Measurements from ENCODE around the gene ASPM.
"Not testable (repeated sequence)": the region's sequence is repeated elsewhere in the genome, so short reads cannot be mapped to it uniquely, and the experiment has no call there.

The ASPM gene

DNA sequence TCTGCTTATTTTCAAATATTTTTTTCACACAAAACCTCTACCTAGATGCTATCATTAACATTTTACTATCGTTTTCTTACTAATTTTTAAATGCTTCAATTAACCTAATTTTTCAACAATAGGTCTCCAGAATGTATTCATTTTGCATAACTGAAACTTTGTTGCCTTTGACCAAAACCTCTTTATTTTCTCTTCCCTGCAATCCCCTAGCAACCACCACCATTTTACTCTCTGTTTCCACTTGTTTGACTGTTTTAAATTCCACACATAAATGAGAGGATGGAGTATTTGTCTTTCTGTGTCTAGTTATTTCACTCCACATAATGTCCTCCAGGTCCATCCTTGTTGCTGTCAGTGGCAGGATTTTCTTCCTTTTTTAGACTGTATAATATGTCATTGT, 69.9 kb downstream of the ASPM start:
- no peak for DNase-seq (ENCODE audit: low read depth, low spot score)

DNA sequence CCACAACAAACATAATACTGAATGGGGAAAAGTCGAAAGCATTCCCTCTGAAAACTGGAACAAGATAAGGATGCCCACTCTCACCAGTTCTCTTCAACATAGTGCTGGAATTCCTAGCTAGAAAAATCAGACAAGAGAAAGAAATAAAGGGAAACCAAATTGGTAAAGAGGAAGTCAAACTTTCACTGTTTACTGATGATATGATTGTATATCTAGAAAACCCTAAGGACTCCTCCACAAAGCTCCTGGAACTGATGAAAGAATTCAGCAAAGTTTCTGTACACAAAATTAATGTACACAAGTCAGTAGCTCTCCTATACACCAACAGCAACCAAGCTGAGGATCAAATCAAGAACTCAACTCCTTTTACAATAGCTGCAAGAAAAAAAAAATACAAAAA, 72.5 kb downstream of the ASPM start:
- DNase-seq (ENCODE audit: low read depth, low spot score): no peak

DNA sequence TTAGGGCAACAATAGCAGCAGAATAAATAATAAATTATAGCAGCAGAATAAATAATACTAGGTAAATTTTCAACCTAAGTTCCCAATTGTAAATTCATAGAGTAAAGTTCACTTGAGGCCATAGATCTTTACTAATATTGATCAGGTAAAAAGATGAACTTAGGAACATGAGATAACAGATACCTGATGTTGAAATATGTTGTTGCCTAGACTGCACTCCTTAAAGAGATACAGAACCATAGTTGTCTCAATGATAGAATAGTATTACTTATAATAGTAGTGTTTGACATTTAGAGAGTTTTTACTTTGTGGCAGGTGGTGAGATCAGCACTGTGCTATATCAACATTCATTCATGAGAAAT, 79.0 kb downstream of the ASPM start:
- DNase-seq (ENCODE audit: low read depth, low spot score): no peak

DNA sequence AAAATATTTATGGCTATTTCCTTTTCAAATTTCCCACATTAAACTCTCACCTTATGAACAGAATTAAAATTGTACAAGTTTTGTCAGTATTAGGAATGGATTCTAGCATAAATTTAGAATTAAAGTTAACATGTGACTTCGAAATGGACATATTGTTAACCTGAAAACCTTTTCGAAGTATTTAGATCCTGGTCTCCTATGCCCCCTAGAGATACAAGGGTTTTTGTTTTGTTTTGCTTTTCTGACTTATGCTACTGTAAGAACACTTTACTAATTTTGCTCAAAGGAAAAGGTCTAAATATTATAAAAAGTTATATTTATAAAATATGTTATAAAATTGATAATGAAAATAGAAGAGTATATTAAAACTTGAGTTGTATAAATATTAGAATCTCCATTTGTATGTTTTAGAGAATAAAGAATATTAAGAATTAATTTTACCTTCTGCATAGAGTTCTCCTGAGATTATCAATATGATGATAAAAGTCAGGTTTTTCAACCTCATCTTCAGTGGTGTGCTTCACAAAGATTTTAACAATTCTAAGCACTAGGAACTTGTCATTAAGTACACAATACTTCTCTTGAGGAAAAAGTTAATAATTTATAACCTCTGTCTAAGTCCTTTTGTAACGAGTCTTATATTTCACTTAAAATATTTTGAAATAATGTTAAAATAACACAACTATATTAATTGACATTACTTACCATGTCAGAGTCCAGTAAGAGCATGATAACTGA, 79.6 kb downstream of the ASPM start, which contains the start of gene F13B:
Gene F13B, minus strand, starts transcription at position 542 of the 738 bp plus-strand sequence. Its CDS starts 37 bp downstream, at position 505.
- no peak for DNase-seq (ENCODE audit: low read depth, low spot score)

DNA sequence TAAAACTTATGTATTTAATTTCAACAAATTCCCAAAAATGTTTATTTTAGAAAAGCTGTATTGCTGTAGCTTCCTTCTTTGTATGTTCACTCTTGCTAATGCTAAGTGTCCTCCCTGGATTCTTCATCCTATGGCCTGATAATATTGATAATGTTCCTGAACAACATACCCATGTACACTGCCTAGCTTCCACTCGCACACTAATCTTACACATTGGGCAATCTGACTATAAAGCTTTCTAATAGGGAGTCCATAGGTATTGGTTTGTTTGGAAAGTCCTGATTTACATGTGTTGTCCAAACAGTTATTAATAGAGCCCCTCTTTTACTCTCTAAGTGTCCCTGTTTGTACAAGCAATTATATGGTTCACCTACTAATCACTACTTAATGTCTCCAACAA, 80.2 kb downstream of the ASPM start:
- DNase-seq (ENCODE audit: low read depth, low spot score): no peak

DNA sequence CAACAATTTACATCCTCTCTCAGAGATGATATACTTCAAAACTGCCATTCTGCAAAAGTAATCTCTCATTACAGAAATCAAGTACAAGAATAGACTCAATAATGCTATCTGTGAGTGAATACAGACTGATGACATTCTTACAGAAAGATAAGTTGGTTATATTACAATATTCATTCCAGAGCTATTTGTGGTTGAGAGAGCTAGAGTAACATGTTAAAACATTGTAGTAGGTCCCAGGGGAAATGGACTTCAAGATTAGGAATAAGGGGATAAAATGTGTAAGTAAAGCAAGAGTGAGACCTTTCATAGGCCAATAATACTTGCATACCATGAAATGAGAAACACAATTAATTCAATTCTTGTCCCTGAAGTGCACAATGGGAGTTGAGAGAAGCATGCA, 80.9 kb downstream of the ASPM start:
- DNase-seq (ENCODE audit: low read depth, low spot score): no peak

DNA sequence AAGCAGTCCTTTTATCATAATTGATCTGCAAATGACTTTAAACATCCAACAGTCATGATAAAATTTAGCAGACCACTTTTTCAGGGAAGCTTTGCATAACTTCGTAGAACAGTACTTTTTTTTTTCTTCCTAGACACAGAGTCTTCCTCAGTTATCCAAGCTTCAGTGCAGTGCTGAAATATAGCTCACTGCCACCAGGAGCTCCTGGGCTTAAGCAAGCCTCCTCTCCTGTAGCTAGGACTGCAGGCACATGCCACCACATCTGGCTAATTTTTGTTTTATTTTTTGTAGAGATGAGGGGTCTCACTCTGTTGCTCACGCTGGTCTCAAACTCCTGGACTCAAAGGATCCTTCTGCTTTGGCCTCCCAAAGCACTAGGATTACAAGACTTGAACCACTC, 83.3 kb downstream of the ASPM start:
- DNase-seq (ENCODE audit: low read depth, low spot score): no peak

DNA sequence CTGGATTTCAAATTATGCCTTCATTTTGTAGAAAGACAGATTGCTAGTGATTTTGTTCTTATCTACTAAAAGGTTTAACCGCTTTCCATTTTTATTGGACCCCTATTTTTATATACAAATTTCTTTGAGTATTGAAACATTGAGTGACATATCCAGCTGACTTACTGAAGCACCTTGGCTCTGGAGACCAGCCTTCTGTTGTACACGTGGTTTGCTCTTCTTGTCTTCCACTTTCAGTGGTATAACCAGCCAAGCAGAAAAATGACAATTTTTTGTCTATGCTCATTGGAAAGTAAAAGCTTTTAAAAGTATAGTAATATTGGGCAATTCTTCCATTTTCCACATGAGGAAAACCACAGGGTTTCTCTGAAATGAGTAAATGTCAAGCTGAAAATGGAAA, 83.8 kb downstream of the ASPM start:
- no peak for DNase-seq (ENCODE audit: low read depth, low spot score)

DNA sequence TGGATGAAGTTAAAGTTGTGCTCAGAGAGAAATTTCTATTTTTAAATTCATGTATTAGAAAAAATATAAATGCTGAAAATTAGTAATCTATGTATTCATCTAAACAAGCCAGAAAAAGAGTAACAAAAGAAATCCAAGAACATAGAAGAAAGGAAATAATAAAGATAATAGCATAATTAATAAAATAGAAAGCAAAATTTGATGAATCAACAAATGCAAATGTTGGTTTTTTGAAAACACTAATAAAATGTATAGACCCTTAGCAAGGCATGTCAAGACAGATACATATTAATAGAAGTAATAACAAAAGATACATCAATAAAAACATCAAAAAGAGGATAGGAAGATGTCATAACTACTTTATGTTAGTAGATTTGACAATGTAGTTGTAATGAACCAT, 97.4 kb downstream of the ASPM start:
- no peak for DNase-seq (ENCODE audit: low read depth, low spot score)

DNA sequence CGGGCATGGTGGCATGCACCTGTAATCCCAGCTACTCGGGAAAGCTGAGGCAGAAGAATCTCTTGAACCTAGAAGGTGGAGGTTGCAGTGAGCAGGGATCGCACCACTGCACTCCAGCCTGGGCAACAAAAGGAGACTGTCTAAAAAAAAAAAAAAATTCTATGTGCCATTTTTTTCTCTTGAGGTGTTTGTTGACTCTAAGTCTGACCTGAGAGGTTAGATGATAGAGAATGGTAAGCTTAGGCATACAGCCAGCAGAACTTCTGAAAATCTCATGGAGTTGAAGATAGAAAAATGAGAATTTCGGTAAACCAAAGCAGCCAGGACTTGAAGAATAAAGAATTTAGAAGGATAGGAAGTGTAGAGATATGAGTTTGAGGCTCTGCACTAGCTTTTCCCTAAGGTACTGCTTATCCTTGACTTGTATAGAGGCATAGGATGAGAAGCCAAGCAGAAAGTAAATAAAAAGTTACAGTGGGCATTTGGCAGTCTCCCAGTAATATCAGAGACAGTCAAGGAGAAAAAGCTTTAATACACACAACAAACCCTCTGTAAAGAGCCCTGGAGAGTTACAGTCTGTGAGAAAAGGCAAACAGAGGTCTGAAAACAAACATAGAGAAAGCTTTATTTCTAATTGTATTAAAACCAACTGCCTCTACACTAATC, 103.7 kb downstream of the ASPM start:
- DNase-seq (ENCODE audit: low read depth, low spot score): no peak

DNA sequence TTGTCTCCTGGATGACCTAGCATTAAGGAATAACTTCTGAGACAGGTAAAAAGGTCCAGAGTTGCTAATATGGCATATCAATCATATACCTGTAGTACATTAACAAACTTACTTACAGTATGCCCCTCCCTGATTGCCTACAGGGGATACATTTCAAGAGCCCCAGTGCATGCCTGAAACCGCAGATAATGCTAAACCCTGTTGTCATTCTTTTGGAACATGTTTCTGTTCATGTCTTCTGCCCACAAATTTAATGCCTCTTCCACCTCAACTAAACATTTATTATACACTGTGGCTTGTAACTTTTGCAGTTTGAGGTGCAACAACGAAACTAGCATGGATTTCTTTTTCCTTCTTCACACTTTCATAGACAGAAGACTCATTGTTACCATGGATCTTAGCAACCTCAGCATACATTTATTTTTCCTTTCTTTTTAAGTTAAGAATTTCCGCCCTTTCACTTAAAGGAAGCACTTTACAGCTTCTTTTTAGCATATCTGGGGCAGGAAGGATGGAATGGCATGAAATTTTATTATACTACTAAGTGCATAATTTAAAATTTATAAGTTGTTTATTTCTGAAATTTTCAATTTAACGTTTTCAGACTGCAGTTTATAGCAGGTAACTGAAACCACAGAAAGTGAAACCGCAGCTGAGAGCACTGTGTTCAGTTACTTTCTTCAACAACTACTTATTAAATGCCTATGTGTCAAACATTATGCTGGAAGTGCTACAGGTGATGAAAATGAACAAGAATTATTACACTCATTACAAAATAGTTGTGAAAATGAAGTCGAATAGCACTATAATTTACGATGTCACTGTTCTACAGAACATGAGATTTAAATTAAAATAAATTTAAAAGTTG, 104.7 kb downstream of the ASPM start:
- no peak for DNase-seq (ENCODE audit: low read depth, low spot score)

DNA sequence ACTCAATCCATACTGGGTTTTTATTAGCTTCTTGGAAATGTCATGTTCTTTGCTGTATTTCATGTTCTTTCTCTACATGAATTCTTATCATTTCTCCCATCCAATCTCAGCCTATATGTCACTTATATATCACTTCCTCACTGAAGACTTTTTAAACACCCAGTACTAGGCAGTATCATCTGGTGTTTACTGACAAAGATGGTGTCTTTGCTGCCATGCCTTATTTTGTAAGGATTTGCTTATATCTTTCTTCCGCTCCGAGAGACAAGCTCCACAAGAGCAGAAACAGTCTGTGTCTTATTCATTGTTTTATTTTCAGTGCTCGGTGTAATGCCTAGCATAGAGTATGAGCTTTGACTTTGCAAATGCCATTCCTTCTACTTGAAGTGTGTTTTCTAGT, 109.6 kb downstream of the ASPM start:
- no peak for DNase-seq (ENCODE audit: low read depth, low spot score)

DNA sequence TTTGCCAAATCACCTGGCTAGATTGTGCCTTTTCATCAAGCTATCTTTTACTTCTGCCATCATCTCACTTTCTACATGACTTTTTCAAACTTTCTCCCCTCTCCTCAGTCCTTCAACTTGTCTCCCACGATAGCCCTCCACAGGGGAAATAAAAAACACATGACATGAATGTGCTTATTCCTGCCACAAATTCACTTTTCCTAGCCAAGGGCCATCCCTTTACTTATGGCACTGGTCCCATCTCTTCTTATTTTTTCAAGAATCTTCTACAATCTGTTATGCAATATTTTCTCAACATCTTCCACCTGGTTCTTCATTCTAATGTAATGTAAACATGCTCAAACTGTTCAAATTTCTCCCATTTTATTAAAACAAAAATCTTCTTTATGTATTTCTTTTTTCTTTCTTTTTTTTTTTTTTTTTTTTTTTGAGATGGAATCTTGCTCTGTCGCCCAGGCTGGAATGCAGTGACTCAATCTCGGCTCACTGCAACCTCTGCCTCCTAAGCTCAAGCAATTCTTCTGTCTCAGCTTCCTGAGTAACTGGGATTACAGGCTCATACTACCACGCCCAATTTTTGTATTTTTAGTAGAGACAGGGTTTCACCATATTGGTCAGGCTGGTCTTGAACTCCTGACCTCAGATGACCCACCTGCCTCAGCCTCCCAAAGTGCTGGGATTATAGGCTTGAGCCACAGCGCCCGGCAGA, 111.7 kb downstream of the ASPM start:
- not testable (repeated sequence) for DNase-seq (ENCODE audit: low read depth, low spot score)
